ENCODE measurements around the gene PRDM16.

The PRDM16 gene

DNA sequence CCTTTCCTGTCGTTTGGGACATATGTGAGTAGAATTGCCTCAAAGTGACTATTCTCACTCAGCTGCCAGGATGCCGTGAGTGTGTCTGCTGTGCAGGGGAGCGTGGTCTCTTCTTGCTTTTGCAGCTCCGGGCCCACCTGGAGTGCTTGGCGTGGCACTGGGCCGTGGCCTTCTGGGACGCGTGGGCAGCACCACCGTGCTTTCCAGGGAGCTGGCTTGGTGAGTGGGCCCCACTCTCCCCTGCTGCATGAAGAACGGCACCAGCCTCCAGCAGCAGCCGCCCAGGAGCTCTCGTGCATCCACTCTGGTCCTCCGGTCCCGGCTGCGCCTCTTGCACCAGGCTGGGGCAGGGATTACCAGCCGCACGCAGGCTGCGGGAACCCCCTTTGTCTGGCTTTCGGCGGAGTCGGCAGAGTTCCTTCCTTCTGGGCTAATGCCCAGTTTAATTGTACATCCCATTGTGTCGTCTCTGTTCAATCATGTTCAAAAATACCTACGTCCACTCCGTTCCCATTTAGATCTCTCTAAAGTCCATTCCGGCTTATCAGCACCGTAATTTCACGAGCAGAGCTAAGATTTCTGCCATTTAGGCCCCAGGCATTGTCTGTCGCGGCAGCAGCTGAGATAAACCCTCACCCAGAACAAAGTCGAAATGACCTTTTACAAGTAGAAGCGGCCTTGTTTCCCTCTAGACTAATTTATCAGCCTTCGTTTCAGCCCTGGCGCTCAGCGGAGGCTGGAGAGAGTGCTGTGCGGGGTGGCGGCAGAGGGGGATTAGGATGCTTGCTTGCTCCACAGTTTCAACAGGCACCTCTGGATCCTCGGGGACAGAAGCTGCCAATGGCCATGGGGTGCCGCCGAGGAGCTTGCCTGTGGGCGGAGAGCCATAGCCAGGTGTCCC, 129.6 kb downstream of the PRDM16 start:
- no peak for DNase-seq (ENCODE audit: low read depth in 1 of 2, low spot score in 1 of 2)

DNA sequence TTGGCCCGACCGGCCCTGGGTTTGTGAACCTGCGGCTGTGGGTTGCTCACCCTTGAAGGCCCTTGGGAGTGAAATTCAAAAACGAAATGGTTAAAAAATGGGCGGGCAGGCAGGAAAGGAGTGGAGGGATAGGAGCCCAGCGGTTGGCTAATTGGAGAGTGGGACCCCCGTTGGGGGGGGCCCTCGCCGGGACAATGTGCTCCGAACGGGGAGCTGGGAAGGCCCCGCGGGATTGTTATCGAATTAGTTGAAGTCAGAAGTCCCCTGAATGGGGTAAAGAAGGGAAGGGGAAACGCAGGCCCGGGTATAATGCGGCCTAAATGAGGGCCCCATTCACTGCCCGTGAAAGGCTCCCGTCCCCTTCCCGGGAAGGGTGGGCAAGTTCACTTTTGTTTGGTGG, 135.7 kb downstream of the PRDM16 start:
- DNase-seq (ENCODE audit: low read depth in 1 of 2, low spot score in 1 of 2): no peak

DNA sequence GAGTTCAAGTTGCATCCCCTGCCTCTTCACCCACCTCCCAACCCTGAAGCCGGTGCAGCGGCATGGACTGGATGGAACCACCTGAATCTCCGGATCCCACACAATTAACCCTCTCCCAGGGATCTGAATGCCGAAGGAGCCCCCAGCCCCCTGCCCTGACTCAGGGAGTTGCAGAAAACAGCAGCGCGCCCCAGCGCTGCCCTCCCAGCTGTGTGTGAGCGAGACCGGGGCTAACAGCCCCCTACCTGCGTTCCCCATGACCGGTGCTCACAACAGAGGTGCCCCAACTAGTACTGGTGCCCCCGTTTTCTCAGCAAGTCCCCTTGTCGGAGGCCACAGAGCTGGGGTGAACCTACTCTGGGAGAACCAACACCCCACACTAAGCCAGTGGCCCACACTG, 136.8 kb downstream of the PRDM16 start:
- DNase-seq (ENCODE audit: low read depth in 1 of 2, low spot score in 1 of 2): no peak

DNA sequence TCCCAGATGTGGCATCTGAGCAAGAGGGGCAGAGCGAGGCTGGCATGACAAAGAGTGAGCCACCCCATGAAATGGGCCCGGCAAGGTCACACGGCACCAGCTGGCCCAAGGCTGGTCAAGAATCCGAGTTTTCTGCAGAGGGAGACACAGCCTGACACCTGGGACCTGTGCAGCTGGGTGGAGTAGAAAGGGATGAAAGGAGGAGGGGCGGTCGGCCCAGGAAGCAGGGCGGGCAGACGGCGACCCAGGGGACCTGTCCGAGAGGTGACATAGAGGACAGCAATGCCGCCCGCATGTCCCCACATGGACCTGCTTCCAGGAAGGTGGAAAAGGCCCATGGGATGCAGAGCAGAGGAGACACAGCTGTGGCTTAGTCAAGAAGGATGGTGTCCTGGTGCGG, 137.7 kb downstream of the PRDM16 start:
- no peak for DNase-seq (ENCODE audit: low read depth in 1 of 2, low spot score in 1 of 2)

DNA sequence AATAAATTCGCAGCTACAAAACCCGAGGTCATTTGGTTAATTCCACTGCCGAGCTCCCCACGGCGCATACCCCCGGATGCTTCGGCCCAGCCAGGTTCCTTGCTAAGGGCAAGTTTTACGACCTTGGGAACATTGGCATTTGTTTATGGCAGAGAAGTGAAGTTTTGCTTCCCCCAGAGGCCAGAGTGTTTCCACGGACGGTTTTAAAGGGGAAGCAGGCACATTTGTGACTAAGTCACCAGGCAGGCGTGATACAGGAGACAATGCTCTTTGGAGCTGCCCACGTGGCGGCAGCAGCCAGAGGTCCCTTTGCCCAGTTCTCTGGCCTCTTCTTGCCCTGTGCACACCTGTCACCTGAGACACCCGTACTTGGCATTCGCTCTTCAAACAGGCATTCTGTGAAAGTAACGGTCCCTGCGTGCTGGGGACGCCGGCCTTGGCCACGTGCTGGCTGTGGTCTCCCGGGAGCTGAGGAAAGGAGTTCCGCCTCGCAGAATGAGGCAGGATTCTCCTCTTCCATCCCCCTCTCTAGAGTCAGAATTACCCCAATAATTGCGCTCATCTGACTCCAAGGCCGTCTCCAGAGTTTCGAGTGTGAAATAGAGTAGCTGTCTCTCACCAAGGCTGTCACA, 138.3 kb downstream of the PRDM16 start:
- no peak for DNase-seq (ENCODE audit: low read depth in 1 of 2, low spot score in 1 of 2)

DNA sequence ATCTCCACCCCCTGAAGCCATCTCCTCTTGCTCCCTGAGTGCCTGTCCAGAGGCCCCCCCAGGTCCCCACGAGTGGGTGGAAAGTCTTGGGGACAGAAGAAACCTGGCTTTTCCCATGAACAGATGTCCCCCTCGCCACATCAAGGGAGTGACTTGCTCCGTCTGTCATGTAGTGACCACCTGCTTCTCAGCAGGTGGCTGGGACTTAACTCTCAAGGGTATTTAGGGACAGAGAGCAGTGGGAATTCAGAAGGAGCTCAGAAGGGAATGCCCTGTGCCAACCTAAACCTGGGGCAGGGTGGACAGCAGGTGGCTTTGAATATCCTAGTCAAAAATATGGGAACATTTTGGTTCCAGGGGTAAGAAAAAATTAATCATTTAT, 139.8 kb downstream of the PRDM16 start:
- DNase-seq (ENCODE audit: low read depth in 1 of 2, low spot score in 1 of 2): no peak

DNA sequence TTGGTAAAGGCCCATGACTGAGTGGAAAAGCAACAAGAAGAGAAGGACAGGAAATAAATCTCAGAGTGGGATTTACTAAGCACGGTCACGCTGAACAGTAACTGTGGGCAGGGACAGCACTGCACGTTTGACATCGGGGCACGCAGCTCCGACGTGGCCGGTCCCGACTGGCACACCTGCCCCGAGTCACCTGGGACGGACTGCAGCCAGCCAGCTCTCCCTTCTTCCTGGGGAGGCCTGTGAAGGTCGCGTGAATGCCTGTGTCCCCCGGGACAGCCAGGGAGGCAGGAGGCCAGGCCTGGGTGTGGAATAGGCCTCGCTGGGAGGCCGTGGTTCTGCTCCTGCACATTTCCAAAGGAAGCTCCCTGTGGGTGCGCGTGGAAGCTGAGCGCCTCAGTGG, 140.2 kb downstream of the PRDM16 start:
- DNase-seq (ENCODE audit: low read depth in 1 of 2, low spot score in 1 of 2): no peak

DNA sequence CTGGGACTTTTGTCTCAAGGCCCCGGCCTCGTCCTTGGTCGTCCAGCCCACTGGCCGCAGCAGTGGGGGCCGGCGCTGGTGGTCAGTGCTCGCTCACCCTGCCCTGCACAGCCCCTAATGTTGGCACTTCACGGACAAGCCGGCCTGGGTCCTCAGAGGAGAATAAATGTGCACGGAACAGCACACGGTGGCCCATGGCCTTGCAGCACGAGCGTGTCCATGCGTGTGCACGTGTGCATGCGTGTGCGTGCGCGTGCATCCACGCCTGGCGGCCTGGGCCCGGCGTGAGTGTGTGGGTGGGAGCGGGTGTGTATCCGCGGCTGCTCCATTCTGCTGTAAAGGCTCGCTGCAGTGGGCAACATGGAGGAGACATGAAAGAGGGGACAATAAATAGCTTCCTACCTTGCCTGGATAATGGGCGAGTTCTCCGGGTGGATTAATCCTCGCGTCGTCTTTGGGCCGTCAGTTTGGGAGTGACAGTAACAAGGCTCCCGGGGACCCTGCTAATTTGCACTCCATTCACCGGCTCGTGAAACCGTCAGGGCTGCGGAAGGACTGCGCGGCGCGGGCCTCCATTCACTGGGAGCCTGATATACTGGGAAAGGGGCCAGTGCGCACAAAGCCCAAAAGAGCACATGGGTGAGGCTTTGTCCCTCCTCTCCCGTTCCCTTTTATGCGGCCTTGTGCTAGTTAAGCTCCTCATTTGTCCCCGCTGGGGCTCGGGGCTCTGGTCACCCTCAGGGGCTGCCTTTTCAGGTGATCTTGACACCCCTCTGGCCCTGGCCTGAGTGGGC, 142.8 kb downstream of the PRDM16 start:
- DNase-seq (ENCODE audit: low read depth in 1 of 2, low spot score in 1 of 2): no peak

DNA sequence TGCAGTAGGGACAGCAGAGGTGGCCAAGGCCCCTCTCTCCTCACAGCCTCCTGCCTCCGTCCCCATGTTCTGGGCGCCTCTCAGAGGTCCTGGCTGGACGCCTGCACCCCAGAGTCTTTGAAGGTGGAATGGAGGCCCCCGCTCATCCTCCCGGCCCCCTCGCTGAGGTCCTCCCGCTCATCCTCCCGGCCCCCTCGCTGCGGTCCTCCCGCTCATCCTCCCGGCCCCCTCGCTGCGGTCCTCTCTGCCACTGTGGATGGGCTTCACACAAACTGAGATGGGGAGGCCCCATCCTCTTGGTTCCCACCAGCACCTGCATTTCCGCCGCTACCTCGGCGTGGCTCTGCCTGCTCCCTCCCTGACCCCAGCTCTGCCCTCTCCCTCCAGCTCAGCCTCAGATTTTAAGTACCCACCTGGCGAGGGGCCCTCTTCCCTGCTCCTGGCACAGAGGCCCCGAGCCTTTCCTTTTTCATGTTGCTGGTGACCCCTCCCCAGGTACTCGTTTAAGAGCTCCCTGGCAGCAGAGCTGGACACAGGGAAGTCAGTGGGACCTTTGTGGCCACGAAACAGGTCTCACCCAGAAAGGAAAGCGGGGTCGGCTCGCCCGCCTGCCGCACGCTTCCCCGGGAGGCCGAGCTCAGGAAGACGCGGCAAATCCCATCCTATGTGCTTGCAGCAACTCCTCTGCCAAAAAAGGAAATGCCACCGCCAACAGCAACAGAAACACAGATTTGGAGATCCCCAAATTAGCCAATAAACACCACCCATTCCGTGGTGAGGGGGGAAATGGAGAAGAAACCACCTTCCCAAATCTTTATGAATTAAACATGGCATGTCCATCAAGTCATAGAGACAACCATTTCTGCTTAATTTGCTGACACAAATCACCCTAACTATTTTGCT, 143.7 kb downstream of the PRDM16 start:
- DNase-seq (ENCODE audit: low read depth in 1 of 2, low spot score in 1 of 2): no peak

DNA sequence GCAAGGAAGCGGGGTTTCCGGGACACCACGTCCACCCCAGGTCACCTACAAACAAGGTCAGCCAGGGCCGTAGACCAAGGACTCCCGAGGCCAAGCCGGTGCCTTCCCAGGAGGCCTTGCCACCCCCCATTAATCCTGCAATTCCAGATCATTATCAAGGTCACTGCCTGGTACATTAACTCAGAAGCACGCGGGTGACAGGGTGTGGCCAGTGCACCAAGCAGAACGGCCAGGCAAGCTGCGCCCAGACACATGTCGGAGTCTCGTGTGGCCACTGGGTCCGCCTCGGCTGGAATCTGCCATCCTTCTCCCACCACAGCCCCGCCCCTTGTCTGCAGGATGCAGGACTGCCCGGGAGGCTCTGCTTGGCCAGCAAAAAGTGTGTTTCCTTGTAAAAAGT, 144.7 kb downstream of the PRDM16 start:
- DNase-seq (ENCODE audit: low read depth in 1 of 2, low spot score in 1 of 2): no peak

DNA sequence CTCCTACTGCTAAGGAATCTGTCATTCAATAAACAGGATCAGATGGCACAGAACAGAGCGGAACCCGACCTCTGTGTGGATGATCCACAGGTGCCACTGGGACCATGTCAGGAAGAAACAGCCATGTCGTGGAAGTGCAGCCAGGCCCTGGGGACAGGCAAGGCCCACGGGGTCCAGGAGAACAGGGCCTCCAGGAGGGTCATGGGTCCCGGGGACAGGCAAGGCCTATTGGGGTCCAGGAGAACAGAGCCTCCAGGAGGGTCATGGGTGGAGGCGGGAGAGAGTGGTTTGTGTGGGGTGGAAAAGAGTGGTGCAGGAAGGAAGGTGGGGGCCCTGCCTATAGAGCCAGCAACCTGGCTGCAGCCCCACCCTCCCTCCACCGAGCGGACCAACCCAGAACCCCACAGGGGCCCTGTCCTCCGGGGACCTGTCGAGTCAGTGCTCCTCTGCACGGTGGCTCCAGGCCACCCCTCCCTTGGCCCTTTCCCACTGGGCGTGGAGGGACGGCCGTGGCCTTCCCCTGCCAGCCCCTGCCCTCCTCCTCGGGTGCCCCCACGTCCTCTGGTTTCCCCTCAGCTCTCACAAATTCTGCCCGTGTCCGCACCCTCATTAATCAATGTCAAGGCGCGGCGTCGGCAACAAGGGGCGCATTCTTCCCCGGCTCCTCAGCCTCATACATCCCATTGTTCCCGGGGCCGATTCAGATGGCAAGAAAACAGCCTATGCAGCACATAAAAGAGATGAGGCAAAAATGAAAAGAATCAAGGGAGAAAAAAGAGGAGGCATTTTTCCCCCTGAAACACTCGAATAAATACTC, 146.4 kb downstream of the PRDM16 start:
- no peak for DNase-seq (ENCODE audit: low read depth in 1 of 2, low spot score in 1 of 2)

DNA sequence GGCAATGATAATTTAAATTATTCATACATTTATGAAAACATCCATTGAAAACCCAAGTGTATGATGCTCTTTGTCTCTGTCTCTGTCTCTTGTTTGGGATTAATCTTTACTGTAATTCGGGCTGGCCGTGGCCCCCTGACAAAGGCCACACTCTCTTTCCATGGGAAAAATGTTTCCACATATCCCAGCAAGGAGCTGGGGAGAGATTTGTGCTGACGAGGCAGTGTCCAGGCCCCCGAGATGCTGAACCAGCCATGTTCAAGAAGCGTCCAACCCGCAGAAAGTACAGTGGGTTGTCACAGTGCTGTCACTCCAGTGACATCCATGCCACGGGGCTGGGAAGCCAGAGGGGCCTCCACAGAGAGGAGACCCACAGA, 147.0 kb downstream of the PRDM16 start:
- no peak for DNase-seq (ENCODE audit: low read depth in 1 of 2, low spot score in 1 of 2)

DNA sequence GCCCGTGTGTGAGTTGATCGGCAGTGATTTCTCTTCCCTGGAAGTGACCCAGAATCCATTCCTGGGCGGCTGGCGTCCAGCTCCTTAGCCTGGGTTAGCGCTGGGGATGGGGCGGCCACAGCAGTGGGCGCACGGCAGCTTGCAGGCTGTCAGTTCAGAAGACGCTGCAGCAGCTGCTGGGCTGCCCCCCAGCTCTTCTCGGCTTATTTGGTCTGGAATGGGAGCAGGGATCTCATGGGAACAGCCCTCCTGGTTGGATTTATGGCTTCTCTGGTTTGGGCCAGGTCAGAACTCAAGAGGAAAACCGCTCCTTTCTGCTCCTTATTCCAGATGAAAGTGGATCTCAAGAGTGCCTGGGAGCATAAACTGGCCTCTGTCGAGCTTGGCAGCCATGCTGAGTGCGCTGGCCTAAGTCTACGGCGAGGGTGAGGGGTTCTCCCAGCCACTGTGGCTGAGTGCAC, 148.2 kb downstream of the PRDM16 start:
- no peak for DNase-seq (ENCODE audit: low read depth in 1 of 2, low spot score in 1 of 2)

DNA sequence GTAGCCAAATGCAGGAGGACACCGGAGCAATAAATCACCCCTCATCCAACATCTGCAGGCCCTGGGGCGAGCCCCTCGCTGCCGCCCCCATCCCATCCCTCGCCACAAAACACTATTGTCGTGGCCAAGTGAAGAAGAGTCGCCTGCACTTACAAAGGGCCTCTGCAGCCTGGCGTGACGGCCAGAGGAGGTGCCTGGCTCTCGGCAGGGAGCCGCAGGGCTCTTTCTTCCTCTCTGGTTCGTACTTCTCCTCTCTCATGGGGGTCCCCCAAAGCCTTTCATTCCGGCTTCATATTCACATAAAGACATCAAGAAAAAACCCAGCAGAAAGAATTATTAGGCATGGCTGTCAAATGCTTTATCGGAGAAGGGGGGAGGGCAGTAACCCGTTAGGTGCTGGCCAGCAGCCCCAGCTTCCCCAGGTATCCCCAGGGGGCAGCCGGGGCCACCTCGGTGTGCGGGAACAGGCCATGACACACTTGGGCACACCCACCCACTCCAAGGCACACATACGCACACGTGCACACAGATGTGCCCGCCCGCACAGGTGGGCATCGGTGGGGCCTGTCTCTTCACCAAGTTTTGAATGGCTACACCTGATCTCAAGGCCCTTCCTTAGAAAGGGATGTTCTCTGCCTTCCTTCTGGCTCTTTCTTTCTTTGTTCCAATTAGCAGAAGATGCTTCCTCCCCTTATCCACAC, 149.1 kb downstream of the PRDM16 start:
- DNase-seq (ENCODE audit: low read depth in 1 of 2, low spot score in 1 of 2): no peak

DNA sequence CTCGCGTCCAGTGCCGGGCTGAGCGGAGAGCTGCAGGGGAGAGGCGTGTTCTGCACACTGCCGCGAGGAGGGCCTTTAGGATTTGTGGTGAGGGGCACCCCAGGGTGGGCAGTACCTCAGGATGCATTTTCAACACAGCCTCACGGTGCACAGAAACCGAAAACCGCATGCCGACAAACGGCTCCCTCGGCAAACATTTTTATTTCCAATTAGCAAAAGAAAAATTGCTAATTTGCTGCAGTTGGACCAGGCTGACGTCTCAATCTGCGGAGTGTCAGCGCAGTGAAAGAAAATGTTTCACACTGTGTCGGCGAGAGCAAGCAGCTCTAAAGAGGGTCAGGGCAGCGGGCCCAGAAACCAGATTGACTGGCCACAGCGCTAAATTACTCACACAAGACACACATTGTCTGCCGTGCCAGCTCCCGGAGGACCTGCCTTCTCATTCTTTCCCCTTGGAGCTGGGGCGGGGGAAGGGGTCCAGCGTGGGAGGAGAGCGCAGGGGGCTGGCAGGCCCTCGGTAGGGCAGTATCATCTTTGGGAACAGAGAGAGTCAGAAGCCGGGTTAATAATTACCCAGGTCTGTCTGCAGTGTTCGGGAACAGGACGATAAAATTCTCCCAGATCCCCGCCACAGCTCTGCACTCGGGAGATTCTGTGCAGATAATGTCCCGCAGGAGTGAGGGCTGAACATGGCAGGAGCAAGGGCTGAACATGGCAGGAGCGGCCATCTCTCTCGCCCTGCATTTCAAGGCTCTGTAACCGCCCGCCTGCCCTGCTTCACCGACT, 150.2 kb downstream of the PRDM16 start:
- no peak for DNase-seq (ENCODE audit: low read depth in 1 of 2, low spot score in 1 of 2)

DNA sequence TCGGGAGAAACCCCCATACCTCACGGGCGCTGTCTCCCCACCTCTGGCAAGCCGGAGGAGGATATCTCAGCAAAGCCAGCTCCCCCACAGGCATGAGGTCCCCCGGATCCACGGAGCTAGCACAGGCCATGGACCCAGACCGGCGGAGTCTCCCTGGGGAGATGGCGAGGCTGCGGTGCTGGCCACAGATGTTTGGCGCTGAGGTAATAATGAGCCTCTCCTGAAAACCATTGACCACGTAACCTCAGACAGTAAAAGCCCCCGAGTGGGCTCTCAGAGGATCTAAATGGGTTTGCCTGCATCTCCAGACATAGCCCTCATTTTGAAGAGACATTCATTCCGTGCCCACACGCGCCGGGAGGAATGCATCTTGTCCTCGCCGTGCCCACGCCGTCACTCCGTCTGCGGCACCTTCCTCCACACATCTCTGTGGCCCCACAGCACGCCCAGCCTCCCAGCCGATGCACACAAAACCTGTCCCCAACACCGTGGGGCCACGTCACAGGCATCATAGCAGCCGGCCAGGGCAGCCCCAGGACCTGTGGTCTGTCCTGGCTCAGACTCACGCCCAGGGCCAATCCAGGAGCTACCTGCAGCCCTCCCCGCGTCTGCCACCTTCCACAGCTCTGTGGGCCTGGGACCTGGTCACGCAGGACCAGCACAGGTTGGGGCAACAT, 150.9 kb downstream of the PRDM16 start:
- DNase-seq (ENCODE audit: low read depth in 1 of 2, low spot score in 1 of 2): no peak

DNA sequence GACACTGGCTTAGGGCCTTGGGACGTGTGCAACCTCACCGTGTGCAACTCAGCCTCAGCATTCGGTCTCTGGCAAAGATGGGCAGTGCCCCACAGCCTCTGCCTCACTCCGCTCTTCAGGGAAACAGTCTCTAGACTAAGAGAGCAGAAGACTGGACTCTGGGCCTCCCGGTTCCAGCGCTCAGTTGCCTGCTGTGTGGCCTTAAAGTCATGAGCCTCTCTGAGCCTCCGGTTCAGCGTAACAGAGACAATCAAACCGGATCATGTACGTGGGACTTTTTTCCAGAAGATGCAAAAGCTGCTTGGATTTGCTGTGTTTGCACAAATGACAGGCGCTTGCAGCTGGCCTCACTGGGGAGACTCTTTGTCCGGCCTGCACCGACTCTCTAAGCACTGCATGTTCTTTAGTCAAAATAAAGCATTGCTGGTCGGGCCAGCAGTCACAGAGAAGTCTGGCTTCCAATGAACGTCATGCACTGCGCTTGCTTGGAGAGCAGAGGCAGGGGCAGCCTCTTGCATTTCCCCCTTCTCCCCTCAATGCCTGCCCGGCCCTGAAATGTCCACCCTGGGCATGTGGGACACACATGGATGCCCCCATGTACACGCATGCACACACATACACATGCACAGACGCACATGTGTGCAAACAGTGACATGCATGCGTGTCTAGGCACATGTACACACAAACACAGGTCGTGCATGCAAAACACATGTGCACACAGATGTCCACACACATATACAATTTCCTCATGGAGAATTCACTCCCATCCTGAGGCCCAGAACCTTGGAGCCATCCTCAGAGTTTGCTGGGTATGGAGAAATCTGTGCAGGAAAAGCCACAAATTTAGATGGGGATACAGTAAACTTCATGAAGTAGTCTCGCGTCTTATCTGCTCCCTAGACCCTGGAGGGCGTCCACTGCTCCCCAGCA, 152.4 kb downstream of the PRDM16 start:
- DNase-seq (ENCODE audit: low read depth in 1 of 2, low spot score in 1 of 2): no peak
